T follicular helper cell (primary cell): ENCODE results near the gene SUSD6.
"Not testable (repeated sequence)": the region's sequence is repeated elsewhere in the genome, so short reads cannot be mapped to it uniquely, and the experiment has no call there.

Experiments used
- DNase-seq: peaks from one replicate; pipeline ENCODE4 v3.0.0-alpha.2; 2020; ENCODE audit warnings: low read depth

SUSD6 gene

DNA sequence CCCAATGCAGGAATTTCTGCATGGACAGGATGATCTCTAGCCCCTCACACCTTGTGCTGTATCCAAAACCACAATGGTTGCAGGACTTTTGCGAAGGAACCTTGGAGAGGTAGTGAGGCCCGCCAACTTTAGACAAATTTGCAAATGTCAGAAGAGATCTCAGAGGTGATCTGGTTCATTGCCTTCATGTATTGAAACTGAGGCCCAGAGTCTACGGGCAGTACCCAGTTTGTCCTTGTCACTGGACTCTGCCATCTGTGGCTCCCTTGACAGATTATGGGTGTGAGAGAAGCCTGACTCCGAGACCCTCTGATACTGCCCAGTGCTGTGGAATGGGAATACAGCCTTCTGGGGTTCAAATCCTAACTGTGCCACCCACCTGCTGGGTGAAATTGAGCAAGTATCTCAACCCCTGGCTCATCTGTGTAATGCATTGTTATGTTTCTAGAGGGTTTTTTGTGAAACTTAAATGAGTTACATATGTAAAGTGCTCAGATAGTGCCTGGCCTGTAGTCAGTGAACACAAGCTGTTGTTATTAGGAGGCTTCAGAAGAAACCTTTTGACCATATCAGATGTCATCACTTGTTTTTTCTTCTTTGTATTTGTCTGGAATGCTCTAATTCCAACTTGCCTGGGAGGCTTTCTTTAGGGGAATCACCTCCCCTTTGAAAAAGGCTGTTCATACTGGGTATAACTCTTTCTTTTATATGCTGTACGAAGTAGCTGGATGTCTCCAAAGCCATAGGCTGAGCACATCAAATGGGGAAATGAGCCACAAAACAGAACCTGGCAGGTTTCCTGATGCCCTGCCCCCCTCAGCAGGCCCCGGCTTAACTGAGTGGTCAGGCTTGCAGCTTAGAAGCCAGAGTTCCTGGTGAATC lies 84.2 kb downstream of the SUSD6 start:
- no peak for DNase-seq

- DNase-seq = no peak
Measured at GRCh38 chr14:69696204-69696527, 84.8 kb downstream of the SUSD6 start.

- DNase-seq = no peak
Measured at GRCh38 chr14:69696633-69697557, 85.5 kb downstream of the SUSD6 start.

DNA sequence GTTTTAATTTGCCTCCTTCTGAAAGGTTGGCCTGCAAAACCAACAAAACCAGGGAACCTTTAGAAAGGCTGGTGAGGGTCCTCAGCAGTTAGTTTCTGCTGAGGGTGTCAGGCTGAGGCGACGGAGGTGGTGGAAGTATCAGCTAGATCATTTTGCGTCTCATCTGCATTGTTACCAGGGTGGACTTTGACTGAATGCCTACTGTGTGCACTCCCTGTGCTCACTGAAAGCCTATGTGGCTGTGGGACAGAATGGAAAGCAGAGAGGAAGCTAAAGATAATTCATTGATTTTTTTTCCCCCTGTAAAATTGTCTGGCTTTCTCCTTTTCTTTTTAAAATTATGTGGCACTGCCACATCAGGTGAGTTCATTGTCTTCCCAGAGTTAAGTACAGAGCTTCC lies 87.2 kb downstream of the SUSD6 start:
- DNase-seq = no peak

- not testable (repeated sequence) for DNase-seq
Measured at GRCh38 chr14:69699243-69699642, 87.8 kb downstream of the SUSD6 start.

DNA sequence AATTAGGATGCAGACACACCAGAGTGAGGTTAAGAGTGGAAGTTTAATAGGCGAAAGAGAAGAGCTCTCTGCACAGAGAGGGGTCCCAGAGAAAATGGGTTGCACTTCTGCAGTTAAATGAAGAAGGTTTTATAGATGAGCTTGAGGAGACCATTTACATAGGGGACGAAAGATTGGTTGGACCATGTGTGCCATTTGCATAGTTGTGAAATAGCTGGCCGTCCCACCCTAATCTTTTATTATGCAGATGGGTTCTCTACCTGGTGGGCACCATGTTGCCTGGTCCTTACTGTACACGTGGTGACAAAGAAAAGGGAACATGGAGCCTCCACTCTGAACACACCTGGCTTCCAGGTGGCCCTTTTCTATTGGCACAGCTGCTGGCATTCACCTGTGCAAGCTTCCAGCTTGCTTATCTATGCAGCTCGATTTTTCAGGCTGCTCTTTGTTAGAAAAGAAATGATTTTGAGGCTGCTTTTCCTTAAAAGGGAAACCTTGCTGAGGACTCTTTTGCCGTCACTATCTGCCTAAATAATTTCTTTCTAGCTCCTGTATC lies 88.4 kb downstream of the SUSD6 start:
- no peak for DNase-seq

DNA sequence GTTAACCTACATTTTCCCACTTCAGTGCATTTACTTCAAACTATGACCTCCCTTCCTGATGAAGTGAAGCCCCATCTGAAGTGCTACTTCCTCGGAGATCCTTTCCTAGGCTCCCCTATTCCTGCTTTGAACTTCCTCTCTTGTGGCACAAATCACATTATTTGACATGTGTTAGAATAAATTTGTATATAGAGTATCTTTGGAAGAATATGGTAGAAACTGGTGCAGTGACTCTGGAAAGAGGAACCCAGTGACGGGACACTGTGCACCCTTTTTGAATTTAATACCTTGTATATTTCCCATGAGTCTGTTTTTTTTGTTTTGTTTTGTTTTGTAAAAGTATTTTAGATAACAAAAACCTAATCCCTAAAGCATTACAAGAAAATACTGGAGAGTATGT lies 89.2 kb downstream of the SUSD6 start:
- no peak for DNase-seq

DNA sequence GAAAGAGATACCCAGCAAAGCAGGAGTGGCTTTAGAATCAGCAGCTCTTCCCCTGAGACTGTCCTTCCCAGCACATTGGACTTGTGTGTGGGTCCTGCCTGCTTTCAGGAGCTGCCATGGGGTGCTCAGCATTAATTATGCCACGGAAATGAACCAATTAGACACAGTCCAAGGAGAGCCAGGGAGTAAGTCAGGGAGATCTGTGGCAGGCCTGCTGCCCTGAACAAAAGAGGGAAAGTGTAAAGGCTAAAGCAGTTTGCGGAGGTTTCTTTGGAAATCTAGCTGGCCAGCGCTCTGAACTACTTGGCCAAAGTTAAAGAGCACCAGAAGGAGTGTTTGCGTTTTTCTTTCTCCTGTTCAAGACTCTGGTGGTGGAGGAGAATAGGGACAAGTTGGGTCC lies 89.9 kb downstream of the SUSD6 start:
- DNase-seq = no peak

DNA sequence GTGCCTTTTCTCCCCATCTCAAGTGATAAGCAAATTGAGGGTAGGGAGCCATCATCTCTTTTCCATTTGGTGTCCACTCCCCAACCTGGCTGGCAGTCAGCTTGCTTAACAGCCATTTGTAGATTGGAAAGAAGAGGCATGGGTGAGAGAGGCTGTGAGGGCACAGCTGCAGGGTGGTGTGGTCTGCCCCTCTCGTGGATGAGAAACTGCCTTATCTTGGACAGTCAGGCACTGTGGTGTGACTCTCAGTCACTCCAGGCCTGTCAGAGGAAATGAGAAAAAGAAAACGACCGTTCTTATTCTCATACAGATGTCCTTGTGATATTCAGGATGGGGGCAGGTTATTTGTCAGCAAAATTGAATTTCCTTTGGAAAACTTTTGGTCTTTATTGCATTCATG lies 90.5 kb downstream of the SUSD6 start:
- DNase-seq = no peak

DNA sequence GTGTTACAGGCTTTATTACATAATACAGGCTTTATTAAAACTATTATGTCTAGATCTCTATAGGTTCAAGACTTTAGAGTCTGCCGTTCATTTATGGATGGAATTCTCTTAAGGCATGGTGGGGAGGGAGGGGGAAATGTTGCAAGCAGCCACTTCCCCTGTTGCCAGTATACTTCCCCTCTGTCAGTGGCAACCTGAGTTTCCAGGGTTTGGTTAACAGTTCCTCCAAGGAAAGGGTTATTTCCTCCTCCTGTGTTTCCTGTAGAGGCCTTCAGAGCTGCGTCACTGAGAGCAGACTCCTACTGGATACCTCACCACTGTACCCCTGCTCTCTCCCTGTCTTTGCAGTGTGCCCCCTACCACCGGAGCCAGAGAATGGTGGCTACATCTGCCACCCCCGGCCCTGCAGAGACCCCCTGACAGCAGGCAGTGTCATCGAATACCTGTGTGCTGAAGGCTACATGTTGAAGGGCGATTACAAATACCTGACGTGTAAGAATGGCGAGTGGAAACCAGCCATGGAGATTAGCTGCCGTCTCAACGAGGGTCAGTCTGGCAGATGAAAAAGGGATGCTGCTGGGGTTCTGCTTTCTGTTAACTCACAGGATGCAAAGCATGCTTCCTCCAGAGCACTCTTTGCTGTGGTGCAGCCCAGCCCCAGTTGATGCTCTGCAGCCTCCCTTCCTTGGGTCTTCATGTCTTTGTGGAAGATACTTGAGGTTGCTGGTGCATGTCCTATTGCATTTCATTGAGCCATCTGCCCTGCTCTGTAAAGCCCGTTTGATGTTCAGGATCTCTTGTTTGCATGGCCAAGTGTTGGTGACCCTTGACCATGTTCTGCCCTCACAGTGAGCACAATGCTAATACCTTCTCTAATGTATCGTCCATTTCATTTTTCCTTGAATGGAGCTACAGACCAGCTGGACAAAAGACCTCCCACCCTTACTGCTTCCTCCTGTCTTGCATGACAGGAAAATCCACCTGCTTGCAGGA lies 91.9 kb downstream of the SUSD6 start:
- DNase-seq = no peak

- no peak for DNase-seq
Measured at GRCh38 chr14:69704319-69704718, 92.9 kb downstream of the SUSD6 start.

- no peak for DNase-seq
Measured at GRCh38 chr14:69705706-69706105, 94.3 kb downstream of the SUSD6 start.

- DNase-seq = no peak
Measured at GRCh38 chr14:69708049-69708448, 96.7 kb downstream of the SUSD6 start.

DNA sequence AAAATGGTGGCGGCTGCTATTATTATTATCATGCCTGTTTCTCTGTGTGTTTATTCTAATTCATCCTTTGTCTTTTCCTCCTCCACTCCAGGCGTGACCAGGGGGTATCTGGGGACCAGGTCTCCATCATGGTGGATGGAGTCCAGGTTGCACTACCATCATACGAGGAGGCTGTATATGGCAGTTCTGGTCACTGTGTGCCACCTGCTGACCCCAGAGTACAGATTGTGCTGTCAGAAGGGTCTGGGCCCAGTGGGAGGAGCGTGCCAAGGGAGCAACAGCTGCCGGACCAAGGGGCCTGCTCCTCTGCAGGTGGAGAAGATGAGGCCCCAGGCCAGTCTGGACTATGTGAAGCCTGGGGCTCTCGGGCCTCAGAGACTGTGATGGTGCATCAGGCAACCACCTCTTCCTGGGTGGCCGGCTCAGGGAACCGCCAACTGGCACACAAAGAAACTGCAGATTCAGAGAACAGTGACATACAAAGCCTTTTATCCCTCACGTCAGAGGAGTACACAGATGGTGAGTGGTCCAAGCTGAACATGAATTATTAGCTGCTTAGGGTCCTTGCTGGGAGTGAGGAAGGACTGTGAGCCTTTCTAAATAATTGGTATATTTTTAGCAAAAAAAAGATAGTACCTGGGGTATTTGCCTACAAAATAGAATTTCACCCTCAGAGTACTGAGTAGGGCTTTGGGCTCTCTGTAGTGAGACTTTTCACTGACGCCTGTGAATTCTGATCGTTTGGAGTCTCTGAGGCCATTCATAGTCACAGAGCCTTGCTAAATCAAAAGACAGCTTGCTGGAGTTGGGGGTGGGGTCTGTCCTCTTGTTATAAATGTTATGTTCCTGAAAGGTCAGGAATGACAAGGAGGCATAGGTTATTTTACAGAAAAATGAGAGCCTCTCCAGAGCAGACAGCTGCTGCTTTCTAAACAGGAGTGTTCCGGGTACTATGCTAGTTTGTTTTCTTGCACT lies 97.5 kb downstream of the SUSD6 start:
- DNase-seq = peak; percentile 13

DNA sequence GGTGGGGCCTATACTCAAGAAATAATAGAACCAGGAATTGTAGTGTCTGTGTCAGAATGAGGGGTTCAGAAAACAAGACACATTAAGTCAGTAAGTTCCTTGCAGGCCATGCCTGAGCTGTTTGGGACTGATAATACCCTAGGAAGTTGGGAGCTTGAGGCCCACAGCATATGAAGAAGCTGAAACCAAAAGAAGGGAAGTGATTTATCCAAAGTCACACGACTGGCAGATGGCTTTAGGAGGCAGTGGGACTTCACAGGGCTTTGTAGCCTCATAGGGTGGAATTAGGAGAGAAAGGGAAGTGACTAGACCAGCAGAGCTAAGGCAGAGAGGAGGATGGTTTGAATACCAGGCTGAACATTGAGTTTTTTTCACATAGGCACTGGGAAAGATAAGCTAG lies 99.0 kb downstream of the SUSD6 start:
- no peak for DNase-seq

DNA sequence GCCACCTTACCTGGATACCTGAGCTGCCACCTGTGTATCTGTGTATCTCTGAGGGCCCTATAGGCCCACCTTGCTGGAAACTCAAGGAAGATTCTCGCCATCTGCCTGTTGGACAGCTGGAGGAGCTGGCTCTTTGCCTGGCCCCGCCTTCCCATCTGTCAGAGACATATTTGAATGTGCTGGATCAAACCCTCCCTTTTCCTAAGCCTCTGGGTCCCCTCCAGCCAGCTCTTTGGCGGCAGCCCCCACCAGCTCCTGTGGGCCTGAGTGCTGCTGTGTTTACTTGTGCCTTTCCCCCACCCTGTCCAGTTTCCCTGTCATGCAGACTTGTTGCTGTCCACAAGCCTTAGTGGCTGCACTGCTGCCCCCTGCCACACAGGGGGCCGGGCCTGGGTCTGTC lies 99.7 kb downstream of the SUSD6 start:
- no peak for DNase-seq

GRCh38 chr14:69711477-69711876 lies 100.1 kb downstream of the SUSD6 start:
- no peak for DNase-seq

DNA sequence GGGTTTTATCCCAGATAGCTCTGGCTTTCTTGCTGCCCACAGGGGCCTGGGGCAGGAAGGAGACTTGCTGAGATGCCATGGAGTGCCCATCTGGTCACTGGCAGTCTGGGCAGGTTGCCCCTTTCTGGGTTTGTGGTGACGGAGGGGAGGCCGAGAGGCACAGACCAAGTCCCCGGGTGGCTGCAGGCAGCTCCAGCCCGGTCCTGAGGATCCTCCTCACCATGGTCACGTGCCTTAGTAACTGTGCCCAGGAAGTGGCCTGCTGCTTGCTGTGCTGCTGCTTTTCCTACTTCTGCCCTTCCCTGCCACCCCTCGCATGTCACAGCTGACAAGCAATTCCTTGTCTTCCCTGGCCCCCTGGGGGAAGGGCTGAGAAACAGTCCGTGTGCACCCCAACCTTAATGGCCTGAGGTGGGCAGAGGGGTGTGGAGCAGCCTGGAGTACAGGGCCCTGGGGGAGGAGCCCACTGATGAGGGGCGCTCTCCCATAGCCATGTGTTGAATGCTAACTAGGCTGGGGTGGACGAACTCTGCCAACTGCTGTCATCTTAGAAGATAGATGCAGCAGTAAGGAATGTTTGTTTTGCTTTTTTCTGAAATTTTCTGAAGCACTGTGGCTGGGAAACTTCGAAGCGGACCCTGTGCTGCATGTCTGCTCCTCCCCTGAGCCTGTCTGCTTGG lies 100.6 kb downstream of the SUSD6 start:
- no peak for DNase-seq

GRCh38 chr14:69712599-69713088 lies 101.2 kb downstream of the SUSD6 start:
- no peak for DNase-seq
